ENCODE results near the gene CAMK2A. TPM values are rescaled to one million over a fixed set of nuclear protein-coding genes. Genes with fewer than 3 reads are reported as not detected.

Gene CAMK2A
- total RNA-seq, 4 donors from 2014 or later, result 0.20 to 2.4 (median 1.3) TPM

- no peak for TF ChIP-seq EP300 (IDR thresholded peaks at IDR 0.05)
- TF ChIP-seq CTCF (IDR thresholded peaks at IDR 0.05), result no peak
- no peak for TF ChIP-seq POLR2A (IDR thresholded peaks at IDR 0.05)
- H3K9me3 ChIP-seq, result no peaks in the 10 kb centered on the region
- WGBS, 2 donors, result 55 to 61% methylated on average over 6 of the region's 6 CpGs
Measured at GRCh38 chr5:150210644-150211043, 78.9 kb downstream of the CAMK2A start.

GRCh38 chr5:150209099-150209635, 80.4 kb downstream of the CAMK2A start:
- TF ChIP-seq EP300 (IDR thresholded peaks at IDR 0.05), result no peak
- no peak for TF ChIP-seq POLR2A (IDR thresholded peaks at IDR 0.05)
- no peak for TF ChIP-seq CTCF (IDR thresholded peaks at IDR 0.05)
- Histone ChIP-seq H3K36me3 (no peaks in the 10 kb centered on the region), H3K9me3 (no peaks in the 10 kb centered on the region), H3K4me3 (no peak overlapping the region), H3K4me1 (peaks cover 0 to 7% (median under 1%) of the 10 kb centered on the region in 4 donors), H3K27ac (peak overlapping the region in 1 of 4 donors; percentile 27), H3K27me3 (no peaks in the 10 kb centered on the region)
- WGBS, 2 donors, result 78 to 80% methylated on average over 21 of the region's 21 CpGs
- DNase-seq (ENCODE audit: low spot score in 2 of 2), result peak in 1 of 2 donors; percentile 16

More at GRCh38 chr5:150210644-150211043, 78.9 kb downstream of the CAMK2A start:
- peaks cover 0 to 12% (median 2%) of the 10 kb centered on the region in 4 donors for H3K4me1 ChIP-seq
- no peaks in the 10 kb centered on the region for H3K27me3 ChIP-seq
- H3K36me3 ChIP-seq, result no peaks in the 10 kb centered on the region
- H3K27ac ChIP-seq, result no peak overlapping the region
- H3K4me3 ChIP-seq, result no peak overlapping the region
- DNase-seq (ENCODE audit: low spot score in 2 of 2), result no peak

DNA sequence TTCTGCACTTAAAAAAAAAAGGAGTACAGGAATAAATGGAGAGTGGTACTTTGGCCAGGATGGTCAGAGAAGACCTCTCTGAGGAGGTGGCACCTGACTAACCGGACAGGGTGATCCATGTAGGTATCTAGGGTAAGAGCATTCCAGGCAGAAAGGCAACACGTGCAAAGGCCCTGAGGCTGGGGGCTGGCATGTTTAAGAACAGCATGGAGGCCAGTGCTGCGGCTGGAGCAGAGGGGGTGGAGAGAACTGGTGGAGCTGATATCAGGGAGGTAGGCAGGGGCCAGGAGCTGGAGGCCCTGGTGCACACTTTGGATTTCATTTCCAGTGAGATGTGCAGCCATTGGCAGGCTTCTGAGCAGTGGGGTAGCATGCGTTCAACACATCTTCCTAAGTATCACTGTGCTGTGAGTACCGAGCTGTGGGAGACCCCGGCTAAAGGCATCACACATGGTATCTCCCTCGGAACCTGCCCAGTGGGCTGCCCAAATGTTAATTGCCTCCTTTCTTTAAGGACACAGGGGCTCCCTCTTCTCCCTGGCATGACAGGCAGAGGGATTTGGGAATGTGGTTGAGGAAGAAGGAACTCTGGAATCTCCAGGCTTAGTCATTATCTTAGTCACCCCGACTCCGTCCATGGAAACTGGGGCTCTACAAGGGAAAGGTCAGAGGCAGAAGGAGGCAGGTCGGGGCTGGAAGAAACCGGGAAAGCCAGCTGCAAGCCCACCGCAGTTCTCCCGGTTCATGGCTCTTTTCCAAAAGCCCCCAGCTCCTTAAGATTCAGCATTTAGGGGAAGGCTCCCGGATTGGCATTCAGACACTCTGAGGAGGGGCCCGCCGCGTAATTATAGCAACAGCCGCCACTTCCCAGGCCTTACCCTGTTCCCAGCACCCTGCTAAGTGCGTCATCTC, 81.1 kb downstream of the CAMK2A start:
- no peak overlapping the region for H3K4me3 ChIP-seq
- H3K27ac ChIP-seq, result no peak overlapping the region
- no peaks in the 10 kb centered on the region for H3K9me3 ChIP-seq
- no peak for DNase-seq (ENCODE audit: low spot score in 2 of 2)
- H3K4me1 ChIP-seq, result no peaks in the 10 kb centered on the region
- 71 to 72% methylated on average over 18 to 19 of the region's 19 CpGs for WGBS, 2 donors
- H3K27me3 ChIP-seq, result no peaks in the 10 kb centered on the region
- TF ChIP-seq POLR2A (IDR thresholded peaks at IDR 0.05), result no peak
- TF ChIP-seq EP300 (IDR thresholded peaks at IDR 0.05), result no peak
- no peaks in the 10 kb centered on the region for H3K36me3 ChIP-seq

DNA sequence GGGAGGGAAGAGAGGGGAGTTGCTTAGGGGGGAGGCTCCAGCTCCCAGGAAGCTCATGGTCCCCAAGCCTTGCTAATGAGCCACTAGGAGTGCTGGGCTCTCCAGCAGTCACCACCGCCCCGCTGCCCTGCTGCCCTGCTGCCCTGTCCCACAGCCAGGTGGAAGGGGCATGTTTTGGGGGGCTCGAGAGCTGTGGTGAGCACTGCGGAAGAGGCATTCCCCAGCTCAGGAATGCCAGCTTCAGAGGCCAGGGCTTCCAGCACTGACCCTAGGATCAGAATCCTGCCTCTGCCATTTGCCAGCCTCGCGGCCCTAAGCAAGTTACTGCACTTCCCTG, 82.8 kb downstream of the CAMK2A start:
- Histone ChIP-seq H3K4me3 (no peak overlapping the region), H3K36me3 (no peaks in the 10 kb centered on the region), H3K27me3 (no peaks in the 10 kb centered on the region), H3K9me3 (no peaks in the 10 kb centered on the region), H3K27ac (no peak overlapping the region), H3K4me1 (no peaks in the 10 kb centered on the region)
- TF ChIP-seq POLR2A (IDR thresholded peaks at IDR 0.05) (no peak), CTCF (IDR thresholded peaks at IDR 0.05) (no peak), EP300 (IDR thresholded peaks at IDR 0.05) (no peak)
- no peak for DNase-seq (ENCODE audit: low spot score in 2 of 2)
- WGBS, 2 donors, result 85 to 95% methylated on average over 6 of the region's 6 CpGs

- TF ChIP-seq CTCF (IDR thresholded peaks at IDR 0.05) (no peak), POLR2A (IDR thresholded peaks at IDR 0.05) (no peak), EP300 (IDR thresholded peaks at IDR 0.05) (no peak)
- WGBS, 2 donors, result 62 to 63% methylated on average over 6 of the region's 6 CpGs
Measured at GRCh38 chr5:150206098-150206778, 83.3 kb downstream of the CAMK2A start.

More at GRCh38 chr5:150206098-150206778, 83.3 kb downstream of the CAMK2A start:
- no peaks in the 10 kb centered on the region for H3K9me3 ChIP-seq
- H3K4me1 ChIP-seq, result no peaks in the 10 kb centered on the region
- H3K27ac ChIP-seq, result no peak overlapping the region
- DNase-seq (ENCODE audit: low spot score in 2 of 2), result no peak
- no peaks in the 10 kb centered on the region for H3K36me3 ChIP-seq
- no peaks in the 10 kb centered on the region for H3K27me3 ChIP-seq
- no peak overlapping the region for H3K4me3 ChIP-seq

All from tibial nerve (tissue), 4 donors.